Brain pericyte (primary cell): Measurements from ENCODE around the gene CLDN18.

ENCODE experiments used
- DNase-seq: peaks from one replicate; pipeline ENCODE4 v3.0.0-alpha.2; 2012; ENCODE audit warnings: low read depth, low spot score

The CLDN18 gene

GRCh38 chr3:138062626-138063025, 52.7 kb downstream of the CLDN18 start:
- no peak for DNase-seq

- DNase-seq: no peak
These were observed 53.5 kb downstream of the CLDN18 start for GRCh38 chr3:138063416-138063815.

GRCh38 chr3:138065949-138066348, 56.0 kb downstream of the CLDN18 start:
- no peak for DNase-seq

- no peak for DNase-seq
These were observed 56.4 kb downstream of the CLDN18 start for GRCh38 chr3:138066383-138066782.

- no peak for DNase-seq
These were observed 57.0 kb downstream of the CLDN18 start for GRCh38 chr3:138066972-138067371.

- DNase-seq: no peak
These were observed 58.1 kb downstream of the CLDN18 start for GRCh38 chr3:138068046-138068445.

- DNase-seq: peak; percentile 50
These were observed 58.7 kb downstream of the CLDN18 start for GRCh38 chr3:138068579-138069174.

- no peak for DNase-seq
These were observed 60.0 kb downstream of the CLDN18 start for GRCh38 chr3:138070006-138070405.

- DNase-seq: no peak
These were observed 62.8 kb downstream of the CLDN18 start for GRCh38 chr3:138072796-138073195.

GRCh38 chr3:138078096-138078495, 68.1 kb downstream of the CLDN18 start:
- no peak for DNase-seq

GRCh38 chr3:138078901-138079344, 69.0 kb downstream of the CLDN18 start:
- DNase-seq: peak; percentile 97

- DNase-seq: no peak
These were observed 69.9 kb downstream of the CLDN18 start for GRCh38 chr3:138079901-138080300.

GRCh38 chr3:138081371-138082084, 71.6 kb downstream of the CLDN18 start:
- no peak for DNase-seq

GRCh38 chr3:138082085-138082991, 72.4 kb downstream of the CLDN18 start:
- peak; percentile 91 for DNase-seq

- no peak for DNase-seq
These were observed 73.0 kb downstream of the CLDN18 start for GRCh38 chr3:138082992-138083386.
